Calu3 (cell line): ENCODE results near the gene CHST7. TPM values are rescaled to one million over a fixed set of nuclear protein-coding genes. Genes with fewer than 3 reads are reported as not detected.

ENCODE experiments used
- BruUV-seq: library from RNA; stranded (reverse); fragments of 400-500 nt; replicated peaks from 2 replicates; lab custom pipeline; 2021; lab: Mats Ljungman, UMichigan
- CTCF ChIA-PET: fragments of 300-600 bp; sonication (Branson Sonifier 250); formaldehyde crosslinking; loops from one replicate; lab custom pipeline; 2022; ENCODE audit warnings: antibody characterized with exemption; lab: Charles Lee
- DNase-seq: peaks from one replicate; pipeline ENCODE4 v3.0.0; 2022
- H3K27ac Mint-ChIP-seq: one replicate; pipeline ENCODE4 v1.8.0; 2022; ENCODE audit warnings: mixed read lengths; ENCODE audit not compliant: unreplicated experiment
- H3K27me3 Mint-ChIP-seq: one replicate; pipeline ENCODE4 v1.8.0; 2022; ENCODE audit warnings: mixed read lengths; ENCODE audit not compliant: unreplicated experiment
- H3K36me3 Mint-ChIP-seq: one replicate; pipeline ENCODE4 v1.8.0; 2022; ENCODE audit warnings: mild to moderate bottlenecking, moderate library complexity, mixed read lengths; ENCODE audit not compliant: insufficient read depth, unreplicated experiment
- H3K4me1 Mint-ChIP-seq: one replicate; pipeline ENCODE4 v1.8.0; 2022; ENCODE audit warnings: mild to moderate bottlenecking, low read depth, mixed read lengths; ENCODE audit not compliant: unreplicated experiment
- H3K4me3 Mint-ChIP-seq: one replicate; pipeline ENCODE4 v1.8.0; 2022; ENCODE audit warnings: mild to moderate bottlenecking, low read depth, moderate library complexity, mixed read lengths; ENCODE audit not compliant: unreplicated experiment
- H3K9me3 Mint-ChIP-seq: one replicate; pipeline ENCODE4 v1.8.0; 2022; ENCODE audit warnings: low read depth, mixed read lengths; ENCODE audit not compliant: unreplicated experiment
- CTCF ChIP-seq: fragments of 200-600 bp; IDR thresholded peaks from one replicate; pipeline ENCODE4 v1.8.0; 2022; ENCODE audit warnings: antibody characterized with exemption; ENCODE audit not compliant: unreplicated experiment
- intact Hi-C: fragments of 100-400 bp; cut with micrococcal nuclease; formaldehyde crosslinking; loops from one replicate; pipeline ENCODE4 v1.10.0; 2022; ENCODE audit not compliant: unreplicated experiment
- total RNA-seq: library from RNA; stranded (reverse); gene quantifications from 2 replicates; pipeline ENCODE4 v1.2.3, GENCODE V29; 2022

CHST7 gene
- total RNA-seq, 1 experiment from 2014 or later: 8.3 TPM

GRCh38 chrX:46549914-46550313, 23.7 kb upstream of the CHST7 start:
- H3K9me3 Mint-ChIP-seq: no peaks in the 10 kb centered on the region
- no peaks in the 10 kb centered on the region for H3K27me3 Mint-ChIP-seq
- DNase-seq: no peak
- intact Hi-C loops: no loop called here
- no peak overlapping the region for H3K4me3 Mint-ChIP-seq
- CTCF ChIA-PET: no interaction called here
- TF ChIP-seq CTCF: no peak
- no peaks in the 10 kb centered on the region for H3K4me1 Mint-ChIP-seq
- H3K36me3 Mint-ChIP-seq: peaks cover 15% of the 10 kb centered on the region
- no peak overlapping the region for H3K27ac Mint-ChIP-seq
- BruUV-seq: no TSS peak

GRCh38 chrX:46551494-46552128, 22.0 kb upstream of the CHST7 start:
- Mint-ChIP-seq H3K9me3 (no peaks in the 10 kb centered on the region), H3K27me3 (no peaks in the 10 kb centered on the region)
- CTCF ChIA-PET: interaction anchor here (0.5 kb wide), 1 partner anchor 19 kb away, joined by 4 read pairs; no protein-coding TSS in a partner anchor

GRCh38 chrX:46553935-46554334, 19.6 kb upstream of the CHST7 start:
- Mint-ChIP-seq H3K4me1 (no peaks in the 10 kb centered on the region), H3K4me3 (no peak overlapping the region), H3K27me3 (no peaks in the 10 kb centered on the region), H3K36me3 (no peaks in the 10 kb centered on the region), H3K9me3 (no peaks in the 10 kb centered on the region), H3K27ac (no peak overlapping the region)
- TF ChIP-seq CTCF: no peak
- DNase-seq: no peak
- CTCF ChIA-PET: no interaction called here
- intact Hi-C loops: no loop called here
- no TSS peak for BruUV-seq

More at GRCh38 chrX:46551494-46552128, 22.0 kb upstream of the CHST7 start:
- Mint-ChIP-seq H3K4me3 (no peak overlapping the region), H3K36me3 (no peaks in the 10 kb centered on the region), H3K4me1 (no peaks in the 10 kb centered on the region), H3K27ac (no peak overlapping the region)
- intact Hi-C loops: no loop called here
- DNase-seq: peak; percentile 3
- no peak for TF ChIP-seq CTCF
- BruUV-seq: no TSS peak

- CTCF ChIA-PET: interaction anchor here (0.7 to 1.2 kb wide), 7 partner anchors 8 to 1029 kb away, joined by 3 to 7 read pairs (median 4); no protein-coding TSS in a partner anchor
Measured at GRCh38 chrX:46554942-46555341, 18.6 kb upstream of the CHST7 start.

More at GRCh38 chrX:46554942-46555341, 18.6 kb upstream of the CHST7 start:
- Mint-ChIP-seq H3K27me3 (no peaks in the 10 kb centered on the region), H3K9me3 (no peaks in the 10 kb centered on the region), H3K27ac (no peak overlapping the region), H3K4me1 (no peaks in the 10 kb centered on the region), H3K36me3 (no peaks in the 10 kb centered on the region), H3K4me3 (no peak overlapping the region)
- no peak for TF ChIP-seq CTCF
- intact Hi-C loops: loop anchor here (1.0 to 5.0 kb wide), 2 partner anchors 87 to 241 kb away; no protein-coding TSS in a partner anchor
- no TSS peak for BruUV-seq
- no peak for DNase-seq
